K562 (cell line): ENCODE measurements around the gene RAB40B. TPM values are rescaled to one million over a fixed set of nuclear protein-coding genes. Genes with fewer than 3 reads are reported as not detected.
A peak's percentile ranks its signal among the peaks of the same experiment; 100 is the strongest.

Source experiments
- ATAC-seq: fragments of 200-7000 bp; cut with Tn5 transposase; 3 replicates; pipeline ENCODE4 v1.9.1; 2020; ENCODE audit warnings: moderate library complexity
- BruUV-seq: library from RNA; stranded (reverse); fragments of 400-500 nt; replicated peaks from 2 replicates; lab custom pipeline; 2021; lab: Mats Ljungman, UMichigan
- CTCF ChIA-PET: fragments of 300-600 bp; formaldehyde crosslinking; extraction: SDS; loops from one replicate; lab custom pipeline; 2021; ENCODE audit warnings: low intra/inter-chr PET ratio; lab: Yijun Ruan, JAX
- POLR2A ChIA-PET: fragments of 300-600, 350-650 bp; sonication (Branson Sonifier 250); formaldehyde crosslinking; extraction: SDS; loops from one replicate; lab custom pipeline; 2021; ENCODE audit warnings: antibody characterized with exemption, inconsistent platforms; lab: Yijun Ruan, JAX
- DNase-seq, 4 experiments: peaks; one replicate each; pipeline versions ENCODE4 v3.0.0 to v3.0.0-alpha.2; 2011 to 2018; ENCODE audit warnings: low spot score in 3 of 4, mixed read lengths in 3 of 4; ENCODE audit errors: extremely low read depth in 1 of 4
- FAIRE-seq: peaks from 2 replicates; lab custom pipeline; 2011; peaks lifted over from hg19 to GRCh38; lab: Jason Lieb, UNC
- H2AFZ ChIP-seq: 2 replicates; pipeline ENCODE4 v1.6.0; 2011; ENCODE audit warnings: low read depth, low read length, control low read depth, inconsistent platforms
- H3K27ac ChIP-seq: fragments of 200-600 bp; 3 replicates; pipeline ENCODE4 v1.8.0; 2011; ENCODE audit warnings: low read depth, mild to moderate bottlenecking, control low read depth, inconsistent platforms, low read length, moderate library complexity, mixed read lengths; ENCODE audit errors: extremely low read depth
- H3K27me3 ChIP-seq, 2 experiments: fragments of 300-600 bp in 1 of 2; 2 replicates in 1 of 2; 3 replicates in 1 of 2; pipeline versions ENCODE4 v1.6.0 to v1.8.0; 2011; ENCODE audit warnings: inconsistent platforms in 2 of 2, low read length in 2 of 2, mild to moderate bottlenecking in 1 of 2, mixed read lengths in 1 of 2, moderate library complexity in 1 of 2; ENCODE audit not compliant: control insufficient read depth in 2 of 2, insufficient read depth in 2 of 2
- H3K36me3 ChIP-seq: fragments of 300-600 bp; 3 replicates; pipeline ENCODE4 v1.8.0; 2011; ENCODE audit warnings: mild to moderate bottlenecking, low read length, inconsistent platforms; ENCODE audit not compliant: control insufficient read depth, insufficient read depth
- H3K4me1 ChIP-seq, 2 experiments: fragments of 200-600 bp in 1 of 2; replicated peaks in 1 of 2; 2 replicates in 1 of 2; 3 replicates in 1 of 2; pipeline versions ENCODE4 v1.5.1 to v1.8.0; 2011; ENCODE audit warnings: inconsistent platforms in 2 of 2, low read length in 2 of 2, mild to moderate bottlenecking in 1 of 2, mixed read lengths in 1 of 2, moderate library complexity in 1 of 2; ENCODE audit not compliant: control insufficient read depth in 2 of 2, insufficient read depth in 2 of 2
- H3K4me2 ChIP-seq: 2 replicates; pipeline ENCODE4 v1.6.1; 2011; ENCODE audit warnings: low read length, control low read depth, inconsistent platforms, mixed read lengths; ENCODE audit not compliant: insufficient read depth
- H3K4me3 ChIP-seq: fragments of 200-600 bp; sonication (generic), shearing (Covaris generic); 2 replicates; pipeline ENCODE4 v1.5.1; 2016; ENCODE audit warnings: control low read depth, inconsistent platforms
- H3K79me2 ChIP-seq: fragments of 200-600 bp; 3 replicates; pipeline ENCODE4 v1.8.0; 2011; ENCODE audit warnings: low read length, inconsistent platforms; ENCODE audit not compliant: control insufficient read depth, insufficient read depth
- H3K9ac ChIP-seq, 2 experiments: 2 replicates each; pipeline versions ENCODE4 v1.6.0 to v1.6.1; 2011; ENCODE audit warnings: low read depth in 2 of 2, low read length in 2 of 2, control low read depth in 1 of 2, inconsistent platforms in 1 of 2, mild to moderate bottlenecking in 1 of 2, mixed read lengths in 1 of 2; ENCODE audit not compliant: insufficient read depth in 1 of 2
- H3K9me1 ChIP-seq: one replicate; pipeline ENCODE4 v1.6.0; 2011; ENCODE audit warnings: inconsistent platforms, mild to moderate bottlenecking, low read length, moderate library complexity; ENCODE audit not compliant: control insufficient read depth, insufficient read depth
- H3K9me3 ChIP-seq: replicated peaks from 2 replicates; pipeline ENCODE4 v1.5.1; 2011; ENCODE audit warnings: low read depth, low read length, inconsistent platforms; ENCODE audit not compliant: control insufficient read depth, insufficient read depth
- H4K20me1 ChIP-seq: replicated peaks from 2 replicates; pipeline ENCODE4 v1.6.1; 2011; ENCODE audit warnings: low read length, inconsistent platforms, mixed read lengths; ENCODE audit not compliant: control insufficient read depth, insufficient read depth
- IRF2 ChIP-seq: sonication (generic); formaldehyde crosslinking; IDR thresholded peaks from 2 replicates; pipeline ENCODE4 v1.8.1; 2022; ENCODE audit warnings: mild to moderate bottlenecking, missing genetic modification reagents
- TFAP4 ChIP-seq: sonication (generic); formaldehyde crosslinking; IDR thresholded peaks from 2 replicates; pipeline ENCODE4 v1.8.0; 2022; ENCODE audit warnings: missing genetic modification reagents, mild to moderate bottlenecking, moderate library complexity, borderline replicate concordance
- WGBS: fragments of 100-300 bp; shearing (Covaris generic); methylation state at CpG from one replicate; pipeline ENCODE4 v1.1.6; 2016; ENCODE audit warnings: low coverage, mixed read lengths; ENCODE audit not compliant: insufficient coverage; ENCODE audit errors: missing lambda C conversion rate; 5-methylcytosine and 5-hydroxymethylcytosine counted together
- in situ Hi-C: fragments of 300-500 bp; cut with MboI; formaldehyde crosslinking; loops from 4 replicates; pipeline ENCODE4 v1.15.0; 2018; ENCODE audit warnings: inconsistent platforms, mixed read lengths
- intact Hi-C: fragments of 100-400 bp; cut with micrococcal nuclease; formaldehyde crosslinking; loops from 2 replicates; pipeline ENCODE4 v1.14.2; 2022
- polyA plus RNA-seq, 8 experiments: library from polyadenylated mRNA; depleted of rRNA in 4 of 8; stranded (reverse) in 5 of 8; unstranded in 3 of 8; fragments of >200 nt; fragmentation: Nextera tagmentation in 2 of 8; fragmentation: Illumina TruSeq in 1 of 8; extraction: Ambion mirVana in 2 of 8; extraction: Trizol in 1 of 8; gene quantifications; 2 replicates each; pipeline versions ENCODE4 v1.2.1 to v1.2.3, GENCODE V29; 2011 to 2014; ENCODE audit warnings: inconsistent platforms in 1 of 8, missing spikeins in 1 of 8
- total RNA-seq, 7 experiments: library from RNA; depleted of rRNA in 6 of 7; stranded (reverse); fragments of >200 nt in 6 of 7; fragmentation: Illumina TruSeq in 2 of 7; extraction: Trizol in 2 of 7; gene quantifications; 2 replicates each; pipeline versions ENCODE4 v1.2.1 to v1.2.3, GENCODE V29; 2011 to 2021; ENCODE audit warnings: low replicate concordance in 1 of 7

The RAB40B gene
- total and polyA plus RNA-seq, 9 of the 15 experiments (the other 6 are each of a cell fraction or from before 2014, with no cell fraction given): 0.13 to 4.6 (median 1.4) TPM

GRCh38 chr17:82709676-82710498, 11.4 kb upstream of the RAB40B start:
- H3K9me3 ChIP-seq: no peaks in the 10 kb centered on the region
- in situ Hi-C loops (no loop called here), intact Hi-C loops (no loop called here)
- ChIA-PET POLR2A (interaction anchor here (0.6 to 1.1 kb wide), 3 partner anchors 15 to 23 kb away, joined by 3 to 4 read pairs (median 3); no protein-coding TSS in a partner anchor), CTCF (no interaction called here)
- peak overlapping the region; percentile 66 for H2AFZ ChIP-seq
- no peak for DNase-seq
- H4K20me1 ChIP-seq: no peaks in the 10 kb centered on the region
- H3K27ac ChIP-seq: no peak overlapping the region
- H3K36me3 ChIP-seq: no peaks in the 10 kb centered on the region
- no peak overlapping the region for H3K4me2 ChIP-seq
- BruUV-seq: no TSS peak
- H3K9ac ChIP-seq: peak overlapping the region in 1 of 2 experiments; percentile 68; a peak in 2 of 4 replicates
- no peaks in the 10 kb centered on the region for H3K9me1 ChIP-seq
- WGBS: 62% methylated on average over 22 of the region's 25 CpGs
- ATAC-seq: no peak; the same call in 2 of the 3 replicates
- H3K4me3 ChIP-seq: no peak overlapping the region
- peaks cover 0 to 39% of the 10 kb centered on the region in 2 experiments; a peak in 2 of 5 replicates for H3K4me1 ChIP-seq
- H3K79me2 ChIP-seq: no peaks in the 10 kb centered on the region
- 0 out of 2 replicates have a peak, but pooled peaks have one; percentile 17 for TF ChIP-seq TFAP4
- no peak for TF ChIP-seq IRF2 (CRISPR knock-in tag)
- peaks cover 0 to 7% of the 10 kb centered on the region in 2 experiments; a peak in 2 of 5 replicates for H3K27me3 ChIP-seq
- FAIRE-seq: no peak
